Measurements from ENCODE around the gene ZFYVE26. TPM values are rescaled to one million over a fixed set of nuclear protein-coding genes. Genes with fewer than 3 reads are reported as not detected.

ZFYVE26 gene
- total RNA-seq, 1 donor: 37.6 TPM

- Histone ChIP-seq H3K4me1 (ENCODE audit: insufficient read depth, low read length) (no peaks in the 10 kb centered on the region), H2AFZ (ENCODE audit: low read length) (no peak overlapping the region), H3K4me3 (ENCODE audit: insufficient read depth, low read length) (no peak overlapping the region), H3K36me3 (ENCODE audit: insufficient read depth, low read length) (peaks cover 71% of the 10 kb centered on the region), H3K27ac (ENCODE audit: low read depth, low read length) (no peak overlapping the region), H3K9me3 (ENCODE audit: low read depth, low read length) (no peaks in the 10 kb centered on the region), H3K27me3 (ENCODE audit: insufficient read depth, low read length) (no peaks in the 10 kb centered on the region), H3K4me2 (ENCODE audit: insufficient read depth, low read length) (no peak overlapping the region), H4K20me1 (ENCODE audit: insufficient read depth, low read length) (no peaks in the 10 kb centered on the region), H3K79me2 (ENCODE audit: insufficient read depth, low read length) (no peaks in the 10 kb centered on the region)
- TF ChIP-seq, protein P1, sequence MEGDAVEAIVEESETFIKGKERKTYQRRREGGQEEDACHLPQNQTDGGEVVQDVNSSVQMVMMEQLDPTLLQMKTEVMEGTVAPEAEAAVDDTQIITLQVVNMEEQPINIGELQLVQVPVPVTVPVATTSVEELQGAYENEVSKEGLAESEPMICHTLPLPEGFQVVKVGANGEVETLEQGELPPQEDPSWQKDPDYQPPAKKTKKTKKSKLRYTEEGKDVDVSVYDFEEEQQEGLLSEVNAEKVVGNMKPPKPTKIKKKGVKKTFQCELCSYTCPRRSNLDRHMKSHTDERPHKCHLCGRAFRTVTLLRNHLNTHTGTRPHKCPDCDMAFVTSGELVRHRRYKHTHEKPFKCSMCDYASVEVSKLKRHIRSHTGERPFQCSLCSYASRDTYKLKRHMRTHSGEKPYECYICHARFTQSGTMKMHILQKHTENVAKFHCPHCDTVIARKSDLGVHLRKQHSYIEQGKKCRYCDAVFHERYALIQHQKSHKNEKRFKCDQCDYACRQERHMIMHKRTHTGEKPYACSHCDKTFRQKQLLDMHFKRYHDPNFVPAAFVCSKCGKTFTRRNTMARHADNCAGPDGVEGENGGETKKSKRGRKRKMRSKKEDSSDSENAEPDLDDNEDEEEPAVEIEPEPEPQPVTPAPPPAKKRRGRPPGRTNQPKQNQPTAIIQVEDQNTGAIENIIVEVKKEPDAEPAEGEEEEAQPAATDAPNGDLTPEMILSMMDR (IDR thresholded peaks at IDR 0.05; ENCODE audit: extremely low read depth, low read depth, low read length): no peak
- no peak for DNase-seq (ENCODE audit: insufficient read length, low spot score, missing footprints)
Measured at GRCh38 chr14:67782090-67782489, 34.3 kb downstream of the ZFYVE26 start.

DNA sequence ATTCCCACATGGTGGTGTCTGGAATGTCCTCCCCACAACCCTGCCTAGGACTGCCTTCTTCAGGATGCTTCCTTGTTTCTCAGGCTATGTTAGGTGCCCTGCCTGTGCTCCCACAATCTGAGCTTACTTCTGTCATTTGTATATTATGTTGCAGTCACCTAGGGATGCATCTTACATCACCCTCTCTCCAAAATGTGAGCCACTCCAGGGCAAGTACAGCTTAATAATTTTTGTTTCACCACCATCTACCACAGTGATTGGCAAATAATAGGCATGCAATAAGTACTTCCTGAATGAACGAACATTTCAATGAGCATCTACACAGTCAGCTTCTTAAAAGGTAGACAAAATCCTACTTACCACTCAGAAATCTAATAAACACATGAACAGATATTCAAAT is 37.6 kb downstream of the ZFYVE26 start:
- H3K79me2 ChIP-seq (ENCODE audit: insufficient read depth, low read length): no peaks in the 10 kb centered on the region
- H3K9me3 ChIP-seq (ENCODE audit: low read depth, low read length): no peaks in the 10 kb centered on the region
- DNase-seq (ENCODE audit: insufficient read length, low spot score, missing footprints): no peak
- H3K36me3 ChIP-seq (ENCODE audit: insufficient read depth, low read length): peaks cover 75% of the 10 kb centered on the region
- no peaks in the 10 kb centered on the region for H3K4me1 ChIP-seq (ENCODE audit: insufficient read depth, low read length)
- TF ChIP-seq, protein P1 (IDR thresholded peaks at IDR 0.05; ENCODE audit: extremely low read depth, low read depth, low read length): no peak
- H3K4me2 ChIP-seq (ENCODE audit: insufficient read depth, low read length): no peak overlapping the region
- no peak overlapping the region for H2AFZ ChIP-seq (ENCODE audit: low read length)
- H3K27me3 ChIP-seq (ENCODE audit: insufficient read depth, low read length): no peaks in the 10 kb centered on the region
- H4K20me1 ChIP-seq (ENCODE audit: insufficient read depth, low read length): no peaks in the 10 kb centered on the region
- no peak overlapping the region for H3K27ac ChIP-seq (ENCODE audit: low read depth, low read length)
- H3K4me3 ChIP-seq (ENCODE audit: insufficient read depth, low read length): no peak overlapping the region

DNA sequence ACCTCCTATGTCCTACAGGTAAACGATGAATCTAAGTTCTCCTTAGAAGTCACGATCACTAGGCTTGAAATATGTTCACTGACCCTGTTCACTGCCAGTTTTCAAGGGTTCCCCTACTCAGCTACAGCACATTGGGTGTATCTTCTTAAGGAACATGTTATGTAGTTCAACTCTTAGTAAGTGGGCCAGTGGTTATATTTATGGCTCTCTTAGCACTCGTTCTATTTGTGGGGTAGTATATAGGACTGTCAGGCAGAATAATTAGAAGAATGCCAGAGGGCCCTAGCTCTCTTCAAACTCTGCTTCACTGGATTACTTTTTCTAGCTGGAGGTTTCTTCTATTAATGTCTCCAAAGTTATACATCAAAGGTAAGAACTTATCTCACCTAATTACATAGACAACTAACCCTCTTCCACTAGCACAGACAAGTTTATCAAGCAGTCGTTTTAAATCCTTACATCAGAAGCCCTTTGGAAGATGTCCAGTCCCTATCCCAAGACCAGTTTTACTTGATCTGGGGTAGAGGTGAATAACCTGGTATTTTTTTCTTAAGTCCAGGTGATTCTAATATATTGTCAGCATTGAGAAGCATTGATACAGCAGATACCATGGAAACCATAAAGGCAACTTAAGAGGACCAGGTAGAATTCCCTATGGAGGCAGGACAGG is 39.6 kb downstream of the ZFYVE26 start:
- Histone ChIP-seq H3K36me3 (ENCODE audit: insufficient read depth, low read length) (peaks cover 71% of the 10 kb centered on the region), H3K27ac (ENCODE audit: low read depth, low read length) (no peak overlapping the region), H4K20me1 (ENCODE audit: insufficient read depth, low read length) (no peaks in the 10 kb centered on the region)

DNA sequence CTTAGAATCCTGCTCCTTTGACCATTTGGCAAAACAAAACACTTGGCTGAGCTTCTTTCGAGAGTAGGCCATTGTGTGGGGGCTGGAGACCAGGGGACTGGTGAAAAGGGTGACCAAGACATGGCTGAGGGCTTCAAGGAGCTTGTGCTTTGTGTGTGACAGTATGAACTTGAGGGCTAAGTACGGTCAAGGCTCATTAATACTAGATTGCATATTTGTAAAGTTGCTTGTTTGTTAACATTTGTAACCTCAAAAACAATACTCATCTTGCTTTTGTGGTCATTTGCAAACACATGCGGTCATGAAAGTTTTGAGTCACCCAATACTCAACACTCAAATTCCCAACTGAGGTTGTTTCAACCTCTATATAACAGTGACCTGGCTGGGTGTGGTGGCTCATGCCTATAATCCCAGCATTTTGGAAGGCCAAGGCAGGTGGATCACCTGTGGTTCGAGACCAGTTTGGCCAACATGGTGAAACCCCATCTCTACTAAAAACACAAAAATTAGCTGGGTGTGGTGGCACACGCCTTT is 42.5 kb downstream of the ZFYVE26 start:
- Histone ChIP-seq H3K4me1 (ENCODE audit: insufficient read depth, low read length) (no peaks in the 10 kb centered on the region), H3K9me3 (ENCODE audit: low read depth, low read length) (no peaks in the 10 kb centered on the region), H3K79me2 (ENCODE audit: insufficient read depth, low read length) (no peaks in the 10 kb centered on the region), H2AFZ (ENCODE audit: low read length) (no peak overlapping the region), H3K4me3 (ENCODE audit: insufficient read depth, low read length) (no peak overlapping the region), H3K36me3 (ENCODE audit: insufficient read depth, low read length) (peaks cover 75% of the 10 kb centered on the region), H4K20me1 (ENCODE audit: insufficient read depth, low read length) (no peaks in the 10 kb centered on the region), H3K27me3 (ENCODE audit: insufficient read depth, low read length) (no peaks in the 10 kb centered on the region), H3K27ac (ENCODE audit: low read depth, low read length) (no peak overlapping the region), H3K4me2 (ENCODE audit: insufficient read depth, low read length) (no peak overlapping the region)
- DNase-seq (ENCODE audit: insufficient read length, low spot score, missing footprints): no peak
- TF ChIP-seq, protein P1 (IDR thresholded peaks at IDR 0.05; ENCODE audit: extremely low read depth, low read depth, low read length): no peak

More for the DNA sequence above, 39.6 kb downstream of the ZFYVE26 start:
- Histone ChIP-seq H2AFZ (ENCODE audit: low read length) (no peak overlapping the region), H3K9me3 (ENCODE audit: low read depth, low read length) (no peaks in the 10 kb centered on the region), H3K4me2 (ENCODE audit: insufficient read depth, low read length) (no peak overlapping the region), H3K79me2 (ENCODE audit: insufficient read depth, low read length) (no peaks in the 10 kb centered on the region), H3K27me3 (ENCODE audit: insufficient read depth, low read length) (no peaks in the 10 kb centered on the region), H3K4me1 (ENCODE audit: insufficient read depth, low read length) (no peaks in the 10 kb centered on the region), H3K4me3 (ENCODE audit: insufficient read depth, low read length) (no peak overlapping the region)
- DNase-seq (ENCODE audit: insufficient read length, low spot score, missing footprints): peak; percentile 69
- TF ChIP-seq, protein P1 (IDR thresholded peaks at IDR 0.05; ENCODE audit: extremely low read depth, low read depth, low read length): no peak
